Fibroblast of skin of right biceps (primary cell): ENCODE data around the gene DDX11.
"Not testable (repeated sequence)": the region's sequence is repeated elsewhere in the genome, so short reads cannot be mapped to it uniquely, and the experiment has no call there.

ENCODE experiments used
- DNase-seq: peaks from one replicate; pipeline ENCODE4 v3.0.0-alpha.2; 2013

DDX11 gene

DNA sequence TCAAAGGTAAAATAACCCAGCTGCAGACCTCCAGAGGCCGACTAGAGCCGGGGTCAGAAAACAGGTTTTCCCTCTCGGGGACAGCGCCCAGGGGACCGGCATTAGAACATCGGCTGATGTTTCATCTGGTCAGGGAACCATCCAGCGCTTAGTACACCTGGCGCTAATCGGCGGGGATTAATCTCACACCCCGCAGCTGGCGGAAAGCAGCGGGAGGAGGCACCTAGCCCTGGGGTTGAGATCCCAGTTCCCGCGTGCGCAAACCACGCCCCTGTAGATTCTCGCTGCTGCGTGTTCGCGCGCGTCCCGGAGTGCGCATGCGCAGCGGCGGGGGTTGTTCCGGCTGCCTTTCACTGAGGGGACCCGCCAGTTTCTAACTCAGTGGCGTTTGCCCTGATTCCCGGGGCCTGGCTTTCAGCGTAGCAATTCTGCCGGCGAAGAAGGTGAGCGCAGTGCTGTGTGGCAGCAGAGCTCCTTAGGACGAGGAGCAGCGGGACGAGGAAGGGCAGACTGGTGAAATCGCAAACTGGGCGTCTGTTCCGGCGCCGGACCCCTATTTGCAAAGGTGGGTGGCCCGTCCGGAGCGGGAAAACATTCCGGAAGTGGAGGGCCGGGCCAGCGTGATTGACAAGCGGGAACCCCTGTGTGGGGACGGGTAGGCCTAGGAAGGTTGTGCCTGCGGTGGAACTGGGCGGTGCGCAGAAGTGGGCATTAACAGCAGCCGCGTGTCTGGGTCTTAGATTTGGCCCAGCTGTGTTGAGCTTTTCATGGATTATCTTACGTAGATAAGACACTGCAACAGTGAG, at the start of gene DDX11:
DDX11 (plus strand) TSS at position 334 of the 806 bp plus-strand sequence. CDS start 4,534 bp downstream, outside the sequence.
- peak; percentile 91 for DNase-seq

DNA sequence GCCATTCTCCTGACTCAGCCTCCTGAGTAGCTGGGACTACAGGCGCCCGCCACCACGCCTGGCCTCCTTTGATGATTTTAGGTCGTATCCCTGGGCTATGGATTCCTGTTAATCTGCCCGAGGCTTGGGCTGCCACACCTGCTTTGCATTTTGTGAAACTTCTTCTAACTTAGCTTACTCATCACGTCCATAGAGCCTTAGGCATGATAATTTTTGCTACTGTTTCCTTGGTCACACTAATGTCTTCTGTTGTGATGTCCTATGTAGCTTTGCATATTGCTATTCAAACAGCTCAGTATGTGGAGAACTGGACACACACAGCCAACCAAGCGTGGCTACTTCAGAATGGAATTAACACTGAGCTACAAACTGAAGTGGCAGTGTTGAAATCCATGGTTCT, 47.5 kb upstream of the DDX11 start:
- no peak for DNase-seq

DNA sequence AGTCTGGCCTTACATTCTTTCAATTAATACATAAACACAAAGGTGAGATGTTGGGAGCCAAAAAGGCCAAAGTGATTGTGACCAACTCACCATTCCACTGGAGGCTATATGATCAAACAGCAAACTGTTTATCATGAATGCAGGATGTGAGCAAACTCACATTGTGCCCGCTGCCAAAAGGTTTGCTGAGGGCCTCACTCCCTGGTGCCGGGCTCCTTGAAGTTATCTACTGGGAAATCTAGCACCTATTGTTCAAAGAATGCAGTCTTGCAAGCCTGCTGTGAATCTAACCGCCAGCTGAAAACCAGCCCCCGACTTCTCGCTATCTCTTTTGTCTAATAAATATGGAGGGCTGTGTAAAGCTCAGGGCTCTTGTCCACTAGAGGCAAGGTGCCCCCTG, 46.7 kb upstream of the DDX11 start:
- not testable (repeated sequence) for DNase-seq

DNA sequence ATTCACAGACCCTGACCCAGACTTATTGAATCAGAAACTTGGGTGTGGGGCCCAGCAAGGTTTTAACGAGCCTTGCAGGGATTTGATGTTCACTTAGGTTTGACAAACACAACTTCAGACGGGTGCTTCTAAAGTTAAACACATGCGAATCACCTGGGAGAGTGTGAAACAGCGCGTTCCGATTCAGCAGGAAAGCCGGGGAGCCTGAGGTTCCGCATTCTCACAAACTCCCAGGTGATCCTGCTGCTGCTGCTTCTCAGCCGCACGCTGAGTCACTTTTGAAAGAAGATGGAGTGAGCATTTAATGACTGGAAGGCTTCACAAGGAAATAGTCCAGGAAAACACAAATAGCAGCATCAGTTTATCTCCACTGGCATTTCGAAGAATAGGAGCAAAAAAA, 44.2 kb upstream of the DDX11 start:
- DNase-seq: no peak

DNA sequence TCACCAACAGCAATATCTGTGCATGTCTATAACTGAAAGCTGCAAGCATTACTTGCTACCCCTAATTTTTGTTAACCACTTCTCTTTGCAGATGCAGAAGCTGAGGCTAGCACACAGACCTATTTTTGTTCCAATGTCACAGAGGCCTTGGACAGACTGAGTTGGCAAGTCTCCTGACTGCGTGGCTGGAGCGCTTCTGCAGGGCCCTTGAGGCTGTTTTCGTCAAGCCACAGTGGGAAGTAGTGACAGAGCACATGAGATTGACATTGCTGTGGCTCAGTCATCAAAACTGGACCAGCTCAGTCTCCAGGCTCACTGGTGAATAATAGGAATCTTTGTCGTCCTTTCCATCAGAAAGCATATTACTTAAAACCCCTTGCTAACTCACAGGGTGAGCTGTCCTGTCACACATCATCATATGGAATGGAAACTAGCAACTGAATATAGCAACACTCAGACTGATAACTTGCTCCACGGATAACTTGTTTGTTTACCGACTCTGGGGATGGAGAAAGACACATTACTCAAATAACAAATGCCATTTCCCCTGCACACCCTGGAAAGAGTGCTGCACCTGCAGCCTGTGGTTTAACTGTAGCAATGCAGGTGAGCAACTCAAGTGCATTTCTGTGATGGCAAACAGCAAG, 43.6 kb upstream of the DDX11 start:
- no peak for DNase-seq

DNA sequence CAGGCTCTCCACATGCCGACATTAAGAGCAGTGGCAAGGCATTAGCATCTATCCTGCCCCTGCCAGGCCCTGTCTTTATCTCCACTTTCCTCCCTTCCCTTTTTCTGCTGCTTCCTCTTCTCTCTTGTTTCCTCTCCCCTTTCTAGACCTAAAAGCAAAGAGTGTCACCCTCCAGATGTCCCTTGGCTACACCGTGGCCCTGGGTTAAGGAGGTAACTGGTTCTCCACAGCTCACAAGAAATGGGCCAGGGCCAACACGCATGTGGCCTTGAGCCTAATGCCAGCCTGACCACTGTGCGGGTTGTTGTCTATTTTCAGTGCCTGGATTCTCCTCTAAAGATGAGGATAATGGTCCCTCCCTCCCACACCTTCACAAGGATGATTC, 41.7 kb upstream of the DDX11 start:
- no peak for DNase-seq

DNA sequence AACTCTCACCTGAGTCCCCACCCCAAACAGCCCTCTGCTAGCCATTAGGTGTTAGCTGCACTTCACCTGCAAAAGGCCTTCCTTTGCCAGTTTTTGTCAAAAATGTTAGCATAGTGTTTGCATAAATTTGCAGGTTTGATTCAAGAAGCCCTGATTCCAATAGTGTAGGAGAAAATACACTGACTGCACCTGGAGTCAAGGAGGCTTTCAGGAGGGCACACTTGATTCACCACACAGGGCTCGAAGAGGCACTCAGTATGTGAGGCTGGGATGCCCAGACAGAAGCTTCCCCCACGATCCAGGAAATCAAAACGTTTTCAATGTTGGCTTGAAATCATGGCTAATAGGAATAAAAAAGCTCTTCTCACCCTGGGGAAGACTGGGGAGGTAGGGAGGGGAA, 40.5 kb upstream of the DDX11 start:
- no peak for DNase-seq

DNA sequence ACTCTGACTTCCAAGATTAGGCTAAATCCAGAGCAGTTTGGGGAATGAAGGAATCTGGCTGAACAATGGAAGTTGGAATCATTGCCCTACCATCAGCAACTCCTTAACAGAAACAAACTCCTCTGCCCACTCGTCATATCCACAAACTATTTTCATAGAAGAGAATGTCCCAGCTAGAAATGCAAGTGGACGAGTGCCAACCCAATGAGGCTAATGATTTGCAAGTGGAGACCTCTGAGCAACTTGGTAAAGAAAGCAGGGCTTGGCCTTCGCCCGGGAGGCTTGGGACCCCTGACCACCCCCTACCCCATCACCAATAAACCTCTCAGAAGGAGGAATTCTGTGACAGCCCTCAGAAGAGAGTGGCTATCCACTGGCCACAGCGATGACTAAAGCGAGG, 40.0 kb upstream of the DDX11 start:
- no peak for DNase-seq

DNA sequence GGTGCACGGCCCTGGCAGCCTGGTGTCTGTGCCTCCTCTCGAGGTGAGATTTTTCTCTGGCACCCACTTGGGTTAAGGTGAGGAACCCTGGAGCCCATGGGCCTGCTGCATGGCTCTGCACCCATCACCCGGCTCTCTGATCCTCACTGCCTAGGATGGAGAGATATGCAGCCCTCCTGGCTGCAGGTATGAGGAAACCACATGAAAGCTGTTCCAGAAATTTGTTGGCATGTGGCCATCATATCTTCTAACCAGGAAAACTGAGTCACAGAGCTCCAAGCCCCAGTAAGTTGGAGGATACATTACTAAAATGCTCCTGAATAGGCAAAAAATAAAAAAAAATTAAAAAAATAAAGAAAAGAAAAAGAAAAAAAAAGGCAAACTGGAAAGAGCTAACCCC, 39.3 kb upstream of the DDX11 start:
- no peak for DNase-seq

DNA sequence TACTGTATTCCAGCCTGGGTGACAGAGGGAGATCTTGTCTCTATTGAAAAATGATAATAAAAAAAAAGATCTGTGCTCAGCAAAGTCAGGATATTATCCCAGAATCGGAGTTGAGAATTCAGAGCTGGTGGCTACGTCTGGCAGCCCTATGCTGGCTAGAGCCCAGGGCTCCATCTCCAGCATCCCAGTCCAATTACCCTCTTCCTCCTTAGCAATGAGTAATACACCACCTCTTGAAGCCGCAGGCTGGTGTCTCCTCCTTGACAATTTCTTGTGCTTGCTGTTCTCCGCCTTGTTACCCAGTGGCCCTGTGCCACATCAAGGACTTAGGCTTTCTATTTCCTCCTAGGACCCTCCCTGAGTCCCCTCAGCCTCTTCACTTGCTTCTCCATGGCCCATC, 38.4 kb upstream of the DDX11 start:
- peak; percentile 16 for DNase-seq

DNA sequence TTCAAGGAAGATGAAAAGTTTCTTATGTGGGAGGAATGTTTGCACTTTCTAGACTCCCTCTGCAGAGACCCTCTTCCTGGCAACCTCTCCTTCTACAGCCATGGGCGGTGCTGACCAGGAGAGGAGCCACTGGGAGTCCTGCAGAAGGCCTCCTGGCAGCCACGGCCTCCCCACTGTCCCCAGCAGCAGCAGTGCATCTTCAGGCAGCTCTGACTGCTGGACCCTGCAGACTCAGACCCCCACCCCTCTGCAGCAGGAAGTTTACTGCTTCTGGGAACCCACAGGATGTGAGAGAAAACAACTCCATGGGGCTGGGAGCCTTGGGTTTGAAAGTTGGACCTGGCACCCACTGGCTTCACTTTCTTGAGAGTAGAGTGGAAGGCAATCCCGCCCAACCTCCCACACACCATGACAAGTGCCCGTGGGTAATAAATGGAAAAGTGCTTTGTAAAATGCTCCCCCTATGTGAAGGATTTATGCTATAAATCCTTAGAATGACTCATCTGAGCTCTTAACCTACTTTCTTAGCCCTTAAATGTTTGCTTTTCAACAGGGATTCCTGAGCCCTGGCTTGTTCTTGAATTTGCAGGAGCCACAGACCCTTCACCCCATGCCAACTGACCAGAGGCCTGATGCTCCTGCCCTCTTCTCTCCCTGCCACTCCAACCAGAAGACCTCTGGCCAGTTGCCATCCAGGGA, 37.5 kb upstream of the DDX11 start:
- DNase-seq: no peak

DNA sequence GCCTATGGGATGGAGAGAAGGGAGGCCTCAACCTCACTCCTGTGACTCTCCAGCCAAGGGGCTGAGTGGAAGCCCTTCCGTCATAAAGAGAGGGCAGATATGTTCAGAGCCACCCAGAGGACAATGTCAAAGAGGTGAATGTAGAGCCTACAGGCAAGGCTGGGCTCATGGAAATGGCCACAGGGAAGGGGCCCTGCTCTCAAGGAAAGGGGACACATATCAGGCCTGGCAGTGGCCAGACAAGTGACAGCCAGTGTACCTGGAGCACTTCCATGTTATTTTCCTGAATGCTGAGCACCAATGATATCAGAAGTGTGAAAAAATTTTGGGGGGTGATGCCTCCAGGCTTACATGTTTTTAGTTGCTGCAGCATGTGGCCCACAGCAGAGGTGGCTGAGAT, 36.6 kb upstream of the DDX11 start:
- no peak for DNase-seq

DNA sequence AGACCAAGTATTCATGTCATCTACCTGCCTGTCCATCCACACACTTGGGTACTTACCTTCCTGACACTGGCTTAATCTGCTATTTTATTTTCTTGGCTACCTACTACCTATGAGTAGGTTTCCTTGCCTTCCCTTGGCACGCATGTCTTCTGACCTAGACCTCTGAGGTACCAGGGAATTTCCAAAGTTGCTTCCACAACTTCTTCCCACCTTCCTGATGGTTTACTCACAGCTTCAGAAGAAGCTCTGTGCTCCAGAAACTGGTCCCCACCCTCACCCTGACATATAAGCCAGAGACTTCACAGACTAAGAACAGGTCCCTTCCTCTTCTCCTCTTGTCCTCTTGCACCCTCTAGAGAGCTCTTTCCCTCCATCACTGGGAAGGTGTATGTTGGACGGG, 35.7 kb upstream of the DDX11 start:
- DNase-seq: no peak

DNA sequence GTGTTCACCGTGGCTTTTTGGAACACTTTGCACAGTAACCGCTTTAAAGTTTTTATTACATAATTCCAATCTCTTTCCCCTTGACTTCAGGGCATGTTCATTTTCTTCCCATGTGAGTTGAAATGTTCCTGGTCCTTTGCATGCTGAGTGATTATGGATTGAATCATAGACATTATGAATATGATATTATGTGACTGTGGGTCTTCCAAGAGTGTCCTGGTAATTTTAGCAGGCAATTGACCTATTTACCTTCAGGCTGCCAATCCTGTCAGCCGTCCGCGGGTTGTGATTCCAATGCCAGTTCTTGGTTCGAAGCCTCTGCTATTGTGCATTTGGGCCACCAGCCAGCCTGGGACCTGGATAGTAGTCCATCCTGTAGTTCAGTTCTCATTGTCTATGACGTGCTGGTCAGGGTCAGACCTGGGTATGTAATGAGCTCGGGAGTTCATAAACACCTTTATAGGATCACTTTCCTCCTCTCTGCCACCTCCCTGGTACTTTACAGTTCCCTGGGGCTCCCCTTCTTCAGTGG, 32.6 kb upstream of the DDX11 start:
- DNase-seq: no peak

DNA sequence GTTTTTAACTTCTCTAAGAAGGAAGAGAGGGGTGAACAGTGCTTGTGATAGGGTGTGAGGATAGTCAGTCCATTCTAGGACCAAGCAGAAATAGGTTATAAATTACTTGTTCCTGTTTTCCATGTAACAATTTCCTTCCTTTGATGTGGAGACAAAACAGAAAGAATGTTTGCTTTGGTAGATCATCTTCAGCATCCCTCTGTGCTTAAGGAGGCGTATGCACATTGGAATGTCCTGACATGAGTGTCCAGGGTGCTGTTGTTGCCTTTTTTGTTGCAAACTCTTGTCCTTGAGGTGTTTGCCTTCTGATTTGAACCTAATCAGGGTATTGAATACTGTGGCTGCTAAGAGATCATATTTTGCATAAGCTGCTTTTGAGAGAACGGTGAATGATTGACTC, 23.5 kb upstream of the DDX11 start:
- DNase-seq: not testable (repeated sequence)

DNA sequence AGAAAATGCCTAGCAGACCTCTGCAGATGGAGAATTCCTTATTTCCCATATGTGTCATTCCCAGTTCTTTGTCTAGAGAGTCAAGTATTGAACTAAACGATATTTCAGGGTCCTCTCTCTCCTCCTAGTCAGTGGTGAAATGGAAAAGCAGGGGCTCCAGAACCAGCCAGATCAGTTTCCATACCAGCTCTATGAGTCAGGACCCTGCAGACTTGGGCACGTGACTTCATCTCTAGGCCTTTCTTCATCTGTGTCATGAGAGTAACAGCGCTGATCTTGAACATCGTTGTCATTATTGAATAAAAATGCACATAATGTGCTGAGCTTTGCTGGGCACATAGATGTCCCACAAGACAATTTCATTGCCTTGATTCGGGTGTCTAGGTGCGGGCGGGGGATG, 23.1 kb upstream of the DDX11 start:
- DNase-seq: peak; percentile 59

DNA sequence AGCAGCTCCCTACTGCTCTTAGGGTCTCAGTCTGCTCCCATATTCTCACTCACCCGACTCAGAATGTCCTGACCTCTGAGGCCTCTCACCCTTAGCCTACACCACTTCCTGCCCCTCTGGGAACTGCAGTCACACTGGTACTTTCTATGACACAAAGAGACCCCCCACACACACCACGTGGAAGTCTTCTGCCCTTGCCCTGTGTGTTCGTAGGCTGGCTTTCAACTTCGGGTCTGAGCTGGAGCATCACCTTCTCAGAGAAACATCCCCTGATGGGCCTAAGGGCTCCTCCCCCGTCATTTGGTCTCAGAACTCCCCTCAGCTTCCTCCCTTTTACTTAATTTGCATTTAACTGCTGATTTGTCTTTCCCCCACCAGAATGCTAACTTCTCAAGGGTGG, 22.0 kb upstream of the DDX11 start:
- DNase-seq: not testable (repeated sequence)

DNA sequence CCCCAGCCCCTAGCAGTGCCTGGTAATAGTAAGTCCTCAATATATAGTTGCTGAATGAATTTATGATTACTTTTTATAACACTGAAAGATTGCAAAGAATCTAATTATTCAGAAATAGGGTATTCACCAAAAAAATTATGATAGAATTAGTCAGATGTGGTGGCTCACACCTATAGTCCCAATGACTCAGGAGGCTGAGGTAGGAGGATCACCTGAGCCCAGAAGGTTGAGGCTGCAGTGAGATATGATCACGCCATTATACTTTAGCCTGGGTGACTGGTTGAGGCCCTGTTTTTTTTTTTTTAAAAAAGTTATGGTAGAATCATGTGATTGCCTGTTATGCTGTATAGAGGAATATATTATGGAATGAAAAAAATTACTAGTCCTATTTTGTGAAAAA, 21.5 kb upstream of the DDX11 start:
- DNase-seq: not testable (repeated sequence)

DNA sequence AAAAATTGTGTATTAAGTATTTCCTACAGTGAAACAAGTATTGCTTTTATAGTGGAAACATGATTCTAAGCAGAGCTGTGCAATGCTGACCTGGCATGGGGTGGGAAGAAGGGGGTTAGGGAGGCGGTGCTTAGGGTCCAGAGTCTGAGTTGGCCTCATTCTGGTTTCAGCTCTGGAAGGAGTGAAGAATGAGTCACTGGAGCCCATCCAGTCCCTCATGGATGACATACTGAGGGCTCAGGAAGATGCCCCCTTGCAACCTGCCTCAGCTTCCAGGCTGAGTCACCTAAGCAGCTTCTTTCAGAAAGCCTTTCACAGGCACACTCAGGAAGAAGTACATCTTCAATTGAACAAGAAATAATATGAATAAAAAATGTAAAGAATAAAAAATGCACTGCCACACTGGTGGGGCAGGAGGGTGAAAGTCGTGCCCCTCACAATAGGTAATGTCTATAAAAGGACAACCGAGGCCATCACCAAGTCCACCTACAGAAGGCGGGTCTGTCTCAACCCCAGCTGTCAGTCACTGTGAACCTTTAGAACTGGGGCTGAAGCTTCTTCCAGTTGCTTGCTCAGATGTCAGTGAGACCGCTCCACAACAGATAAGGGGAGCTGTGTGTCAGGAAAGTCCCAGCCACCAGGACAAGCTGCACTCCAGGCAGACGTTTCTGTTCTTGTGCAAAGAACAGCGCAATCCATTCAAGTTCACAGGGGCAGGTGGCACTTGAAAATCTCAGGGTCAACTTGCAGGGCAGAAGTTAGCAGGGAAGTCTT, 20.8 kb upstream of the DDX11 start:
- peak; percentile 76 for DNase-seq

DNA sequence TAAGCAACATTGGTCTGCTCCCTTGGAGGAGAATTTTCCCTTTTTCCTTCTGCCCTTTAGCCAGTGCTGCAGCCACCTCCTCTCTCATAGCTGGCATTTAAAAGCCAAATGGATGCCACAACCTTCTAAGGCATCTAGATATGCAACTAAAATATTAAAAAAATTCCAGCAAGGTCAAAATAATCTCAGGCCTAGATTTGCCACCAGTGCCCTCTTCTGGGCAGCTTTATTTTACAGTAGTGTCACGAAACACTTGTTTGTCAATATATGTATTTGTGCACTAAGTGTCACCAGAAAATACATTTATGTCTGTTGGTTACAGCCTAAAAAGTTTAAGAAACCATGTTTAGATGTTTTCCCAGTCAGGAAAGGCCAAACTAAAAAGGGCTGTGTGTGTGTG, 19.7 kb upstream of the DDX11 start:
- DNase-seq: not testable (repeated sequence)

DNA sequence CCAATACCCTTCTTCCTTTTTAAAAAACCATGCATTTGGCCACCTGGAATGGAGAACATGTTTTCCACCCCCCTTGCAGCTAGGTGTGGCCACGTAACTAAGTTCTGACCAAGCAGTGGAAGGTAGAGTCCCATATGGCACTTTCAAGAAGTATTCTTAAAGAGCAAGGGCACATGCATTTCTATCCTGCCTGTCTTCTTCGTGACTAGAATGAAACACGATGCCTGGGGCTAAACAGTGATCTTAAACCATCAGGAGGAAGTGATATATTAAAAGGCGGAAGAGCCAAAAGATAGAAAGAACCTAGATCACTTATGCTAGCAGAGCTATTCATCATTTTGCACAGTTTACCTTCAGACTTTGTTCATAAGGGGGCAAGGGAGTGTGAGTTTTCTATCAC, 16.0 kb upstream of the DDX11 start:
- DNase-seq: no peak

DNA sequence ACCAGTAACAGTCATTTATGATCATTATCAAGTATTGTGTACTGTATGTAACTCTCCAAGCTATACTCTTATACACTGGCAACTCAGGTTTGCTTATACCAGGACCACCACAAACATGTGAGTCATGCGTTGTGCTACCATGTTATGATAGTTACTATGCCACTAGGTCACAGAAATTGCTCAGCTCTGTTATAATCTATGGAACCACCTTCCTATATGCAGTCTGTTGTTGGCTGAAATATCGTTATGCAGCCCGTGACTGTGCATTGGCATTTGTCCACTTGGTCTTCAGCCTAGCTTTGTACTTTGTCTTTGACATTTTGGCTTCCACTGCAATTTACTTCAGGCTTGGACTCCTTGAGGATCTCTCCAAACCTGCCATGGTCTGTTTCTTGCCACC, 7.5 kb upstream of the DDX11 start:
- DNase-seq: not testable (repeated sequence)

DNA sequence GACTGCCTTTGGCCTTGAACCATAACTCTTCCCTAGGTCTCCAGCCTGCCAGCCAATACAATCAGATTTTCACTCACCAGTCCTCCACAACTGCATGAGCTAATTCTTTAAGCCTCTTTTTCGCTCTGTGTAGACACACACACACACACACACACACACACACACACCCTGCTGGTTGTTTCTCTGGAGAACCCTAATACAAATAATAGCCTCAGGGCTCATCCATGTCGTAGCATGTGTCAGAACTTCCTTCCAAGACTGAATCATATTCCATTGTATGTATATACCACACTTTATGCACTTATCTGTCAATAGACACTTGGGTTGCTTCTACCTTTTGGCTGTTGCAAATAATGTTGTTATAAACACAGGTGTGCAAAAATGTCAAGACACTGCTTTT, 6.0 kb upstream of the DDX11 start:
- DNase-seq: not testable (repeated sequence)
